Muscle layer of duodenum (tissue), 2 donors: Measurements from ENCODE around the gene LHFPL3.

Experiments
- H3K27ac ChIP-seq: one replicate; pipeline ENCODE4 v1.7.0; 2013; ENCODE audit warnings: mild to moderate bottlenecking, low read length
- H3K27me3 ChIP-seq: one replicate; pipeline ENCODE4 v1.7.0; 2013; ENCODE audit warnings: low read depth, mild to moderate bottlenecking, control low read depth, low read length
- H3K36me3 ChIP-seq, 2 donors: one replicate each; pipeline ENCODE4 v1.7.0; 2013; ENCODE audit warnings: low read length in 2 of 2, control low read depth in 1 of 2, mild to moderate bottlenecking in 1 of 2; ENCODE audit not compliant: insufficient read depth in 2 of 2, control insufficient read depth in 1 of 2
- H3K4me1 ChIP-seq, 2 donors: one replicate each; pipeline ENCODE4 v1.7.0; 2013; ENCODE audit warnings: low read length in 2 of 2, mild to moderate bottlenecking in 2 of 2, control low read depth in 1 of 2, moderate library complexity in 1 of 2; ENCODE audit not compliant: insufficient read depth in 2 of 2, control insufficient read depth in 1 of 2
- H3K4me3 ChIP-seq, 2 donors: one replicate each; pipeline ENCODE4 v1.7.0; 2013; ENCODE audit warnings: low read length in 2 of 2, low read depth in 1 of 2, mild to moderate bottlenecking in 1 of 2
- H3K9me3 ChIP-seq, 2 donors: one replicate each; pipeline ENCODE4 v1.7.0; 2013; ENCODE audit warnings: low read length in 2 of 2, control low read depth in 1 of 2, mild to moderate bottlenecking in 1 of 2; ENCODE audit not compliant: control insufficient read depth in 1 of 2
- donor health status: healthy.

The LHFPL3 gene

DNA sequence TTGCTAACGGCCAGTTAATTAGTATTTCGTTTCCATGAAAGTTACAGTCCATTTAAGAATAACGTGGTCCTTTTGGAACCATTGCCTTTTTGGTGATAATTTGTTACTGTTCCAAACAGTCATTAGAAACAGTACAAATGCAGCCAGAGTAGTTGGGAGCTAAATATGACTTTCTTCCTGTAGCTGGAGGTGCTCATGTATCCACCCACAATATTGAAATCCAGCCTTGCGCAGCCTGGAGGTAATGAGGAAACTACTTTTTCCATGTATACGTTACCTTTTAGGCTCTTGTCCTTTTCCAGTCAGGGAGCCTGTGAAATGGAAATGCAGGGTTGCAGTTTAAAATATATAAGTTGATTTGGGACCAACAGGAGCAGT lies 43.6 kb downstream of the LHFPL3 start:
- no peaks in the 10 kb centered on the region for H3K36me3 ChIP-seq
- H3K4me1 ChIP-seq, result no peaks in the 10 kb centered on the region
- H3K4me3 ChIP-seq, result no peak overlapping the region
- H3K9me3 ChIP-seq, result no peaks in the 10 kb centered on the region
- H3K27ac ChIP-seq, result no peak overlapping the region
- H3K27me3 ChIP-seq, result no peaks in the 10 kb centered on the region

DNA sequence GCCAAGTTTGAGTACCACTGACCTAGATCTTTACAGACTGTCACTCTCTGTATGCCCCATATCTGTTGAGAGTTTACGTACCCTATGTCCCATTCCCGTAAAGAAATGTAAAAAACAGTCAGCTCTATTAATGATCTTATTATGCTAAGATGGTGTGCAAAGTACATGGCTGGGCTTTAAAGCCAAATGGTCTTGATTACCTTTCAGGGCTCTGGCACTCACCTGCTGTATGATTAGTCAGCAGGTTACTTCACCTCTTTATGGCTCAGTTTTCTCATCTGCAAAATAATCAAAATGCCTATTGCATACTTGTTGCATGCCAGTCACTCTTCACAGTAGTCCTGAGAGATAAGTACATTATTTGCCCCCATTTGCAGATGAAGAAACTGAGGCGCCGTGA lies 54.2 kb downstream of the LHFPL3 start:
- H3K36me3 ChIP-seq, result no peaks in the 10 kb centered on the region
- no peaks in the 10 kb centered on the region for H3K27me3 ChIP-seq
- H3K4me3 ChIP-seq, result no peak overlapping the region
- H3K9me3 ChIP-seq, result peaks cover 0 to 6% of the 10 kb centered on the region in 2 donors
- no peak overlapping the region for H3K27ac ChIP-seq
- H3K4me1 ChIP-seq, result no peaks in the 10 kb centered on the region

DNA sequence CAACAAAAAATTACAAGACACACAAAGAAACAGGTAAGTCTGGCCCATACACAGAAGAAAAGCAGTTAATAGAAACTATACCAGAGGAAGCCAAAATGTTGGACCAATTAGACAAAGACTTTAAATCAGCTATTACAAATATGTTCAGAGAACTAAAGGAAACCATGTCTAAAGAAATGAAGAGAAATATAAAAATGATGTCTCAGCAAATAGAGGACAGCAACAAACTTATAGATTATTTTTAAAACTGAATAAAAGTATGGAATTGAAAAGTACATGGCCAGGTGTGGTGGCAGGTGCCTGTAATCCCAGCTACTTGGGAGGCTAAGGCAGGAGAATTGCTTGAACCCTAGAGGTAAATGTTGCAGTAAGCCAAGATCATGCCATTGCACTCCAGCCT lies 58.5 kb downstream of the LHFPL3 start:
- Histone ChIP-seq H3K4me3 (no peak overlapping the region), H3K27ac (no peak overlapping the region), H3K36me3 (no peaks in the 10 kb centered on the region), H3K4me1 (no peaks in the 10 kb centered on the region), H3K27me3 (no peaks in the 10 kb centered on the region), H3K9me3 (peaks cover 0 to 12% of the 10 kb centered on the region in 2 donors)

DNA sequence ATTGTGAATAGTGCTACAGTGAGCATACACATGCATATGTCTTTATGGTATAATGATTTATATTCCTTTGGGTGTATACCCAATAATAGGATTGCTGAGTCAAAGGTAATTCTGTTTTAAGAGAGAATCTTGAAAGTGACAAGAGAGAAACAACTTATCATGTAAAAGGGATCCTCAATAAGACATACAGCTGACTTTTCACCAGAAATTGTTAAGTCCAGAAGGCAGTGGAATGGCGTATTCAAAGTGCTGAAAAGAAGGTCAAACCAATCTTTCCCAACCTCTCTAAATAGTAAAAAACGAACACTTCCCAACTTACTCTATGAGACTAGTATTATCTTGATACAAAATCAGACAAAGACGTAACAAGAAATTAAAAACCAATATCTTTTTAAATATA lies 59.8 kb downstream of the LHFPL3 start:
- no peak overlapping the region for H3K4me3 ChIP-seq
- H3K9me3 ChIP-seq, result peaks cover 0 to 12% of the 10 kb centered on the region in 2 donors
- no peak overlapping the region for H3K27ac ChIP-seq
- H3K36me3 ChIP-seq, result no peaks in the 10 kb centered on the region
- no peaks in the 10 kb centered on the region for H3K27me3 ChIP-seq
- no peaks in the 10 kb centered on the region for H3K4me1 ChIP-seq

DNA sequence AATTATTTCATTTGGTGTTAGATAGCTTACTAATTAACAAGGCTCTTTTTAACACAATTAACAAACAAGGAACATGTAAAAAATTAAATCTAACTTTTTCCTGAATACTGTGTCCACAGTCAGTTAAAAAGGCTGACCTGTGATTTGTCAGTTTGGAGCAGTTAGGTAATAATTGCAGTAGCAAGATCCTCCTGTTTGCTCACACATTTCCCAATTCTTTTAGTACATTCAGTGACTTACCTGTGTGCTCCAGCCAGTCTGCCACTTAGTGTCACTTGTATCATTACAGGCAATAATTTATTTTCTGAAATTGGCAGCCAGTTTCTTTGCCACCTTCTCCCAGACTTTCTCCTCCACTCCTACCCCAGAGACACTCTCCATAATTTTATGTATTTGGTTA lies 66.8 kb downstream of the LHFPL3 start:
- Histone ChIP-seq H3K27ac (no peak overlapping the region), H3K9me3 (no peaks in the 10 kb centered on the region), H3K4me3 (no peak overlapping the region), H3K4me1 (no peaks in the 10 kb centered on the region), H3K36me3 (no peaks in the 10 kb centered on the region), H3K27me3 (no peaks in the 10 kb centered on the region)

DNA sequence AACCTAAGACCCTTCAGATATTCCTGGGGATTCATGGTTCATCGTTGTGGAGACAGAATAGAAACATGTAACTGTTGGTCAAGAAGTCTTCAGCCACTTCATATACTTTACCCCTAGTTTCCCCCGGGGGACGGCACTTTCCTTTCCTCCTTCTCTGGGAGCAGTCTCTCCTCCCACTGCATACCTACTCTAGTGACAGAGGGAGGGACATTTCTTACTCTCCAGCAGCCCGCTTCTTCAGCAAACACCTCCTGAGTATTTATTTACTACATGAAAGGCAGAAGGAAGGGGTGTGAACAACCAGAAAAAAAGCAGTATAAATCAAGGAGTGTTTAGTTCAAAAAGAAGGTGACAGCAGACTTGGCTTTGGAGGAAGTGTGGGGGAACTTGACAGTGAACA lies 69.0 kb downstream of the LHFPL3 start:
- H3K4me1 ChIP-seq, result no peaks in the 10 kb centered on the region
- no peak overlapping the region for H3K4me3 ChIP-seq
- no peaks in the 10 kb centered on the region for H3K27me3 ChIP-seq
- H3K36me3 ChIP-seq, result no peaks in the 10 kb centered on the region
- no peak overlapping the region for H3K27ac ChIP-seq
- no peaks in the 10 kb centered on the region for H3K9me3 ChIP-seq

DNA sequence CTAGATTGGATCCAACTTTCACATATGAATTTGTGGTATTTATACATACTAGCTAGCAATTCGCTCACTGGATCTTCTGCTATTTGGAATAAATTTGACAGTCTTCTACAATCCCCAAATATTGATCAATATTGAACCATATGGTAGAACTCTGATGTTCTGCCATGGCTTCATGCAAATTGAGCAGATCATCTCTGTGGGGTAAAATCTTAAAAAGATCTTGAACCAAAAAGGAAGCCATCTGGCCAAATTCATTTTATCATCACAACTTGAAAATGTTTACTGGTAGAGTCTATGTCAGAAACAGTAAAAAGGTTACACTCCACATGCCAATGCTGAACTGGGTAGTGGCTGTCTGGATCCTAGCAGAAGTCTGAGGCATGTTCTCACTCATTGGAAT lies 80.0 kb downstream of the LHFPL3 start:
- H3K27ac ChIP-seq, result no peak overlapping the region
- no peaks in the 10 kb centered on the region for H3K9me3 ChIP-seq
- H3K27me3 ChIP-seq, result no peaks in the 10 kb centered on the region
- no peaks in the 10 kb centered on the region for H3K36me3 ChIP-seq
- H3K4me3 ChIP-seq, result no peak overlapping the region
- H3K4me1 ChIP-seq, result no peaks in the 10 kb centered on the region

DNA sequence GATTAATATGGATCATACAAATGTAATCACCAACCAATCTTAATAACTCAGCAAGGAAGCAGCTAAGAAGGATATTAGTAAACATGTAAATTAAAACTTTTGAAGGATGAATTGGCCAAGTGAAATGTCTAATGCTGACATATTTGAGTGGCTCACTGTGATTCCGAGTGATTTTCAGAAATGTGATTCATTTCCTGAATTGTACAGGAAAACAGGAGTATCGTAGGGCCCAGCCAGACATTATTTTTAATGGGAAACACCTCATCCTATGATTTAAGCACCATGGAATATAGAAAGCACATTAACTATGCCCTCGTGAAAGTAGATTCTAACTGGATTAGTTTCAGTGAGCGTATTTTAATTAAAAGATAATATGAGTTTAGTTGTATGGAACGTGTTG lies 82.3 kb downstream of the LHFPL3 start:
- no peaks in the 10 kb centered on the region for H3K36me3 ChIP-seq
- no peak overlapping the region for H3K27ac ChIP-seq
- H3K27me3 ChIP-seq, result no peaks in the 10 kb centered on the region

DNA sequence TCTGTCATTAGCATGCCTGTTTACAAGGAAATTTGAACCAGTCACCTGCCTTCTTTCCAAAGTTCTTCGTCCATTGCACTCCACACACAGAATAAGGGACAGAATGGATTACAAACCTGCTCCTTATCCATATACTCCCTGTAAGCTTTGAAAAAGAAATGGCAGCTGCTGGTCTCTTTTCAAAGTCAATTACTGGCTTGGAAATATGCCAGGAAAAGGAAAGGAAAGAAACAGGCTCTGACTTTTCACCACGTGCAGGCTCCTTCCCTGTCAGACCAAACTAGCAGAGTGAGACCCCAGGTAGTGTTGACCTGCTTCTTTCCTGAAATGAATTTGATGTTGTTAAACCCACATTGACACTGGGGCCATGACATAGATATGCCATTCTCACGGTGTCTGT lies 84.5 kb downstream of the LHFPL3 start:
- Histone ChIP-seq H3K36me3 (no peaks in the 10 kb centered on the region), H3K4me3 (no peak overlapping the region), H3K9me3 (no peaks in the 10 kb centered on the region), H3K27ac (no peak overlapping the region), H3K27me3 (no peaks in the 10 kb centered on the region), H3K4me1 (no peaks in the 10 kb centered on the region)

More for the DNA sequence above, 82.3 kb downstream of the LHFPL3 start:
- no peaks in the 10 kb centered on the region for H3K9me3 ChIP-seq
- H3K4me3 ChIP-seq, result no peak overlapping the region
- no peaks in the 10 kb centered on the region for H3K4me1 ChIP-seq

DNA sequence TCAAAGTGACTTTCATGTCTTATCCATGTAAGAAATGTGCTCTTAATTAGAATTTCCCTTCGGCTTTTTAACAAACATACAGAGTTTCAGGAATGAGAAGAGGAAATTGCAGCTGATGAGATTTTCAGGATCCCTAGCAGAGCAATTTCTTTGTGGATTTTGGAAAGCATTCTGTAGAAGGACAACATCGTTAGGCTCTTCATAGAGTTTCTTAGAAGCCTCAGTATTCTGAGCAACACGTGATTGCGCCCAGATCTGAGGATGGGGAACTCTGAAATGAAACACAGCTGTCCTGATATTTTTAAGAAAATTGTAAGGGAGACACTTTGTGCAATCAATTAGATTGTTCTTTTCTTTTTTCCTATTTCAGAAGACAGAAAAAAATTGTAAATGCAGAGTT lies 85.8 kb downstream of the LHFPL3 start:
- H3K27ac ChIP-seq, result no peak overlapping the region
- H3K9me3 ChIP-seq, result no peaks in the 10 kb centered on the region
- no peaks in the 10 kb centered on the region for H3K27me3 ChIP-seq
- no peak overlapping the region for H3K4me3 ChIP-seq
- no peaks in the 10 kb centered on the region for H3K4me1 ChIP-seq
- no peaks in the 10 kb centered on the region for H3K36me3 ChIP-seq

DNA sequence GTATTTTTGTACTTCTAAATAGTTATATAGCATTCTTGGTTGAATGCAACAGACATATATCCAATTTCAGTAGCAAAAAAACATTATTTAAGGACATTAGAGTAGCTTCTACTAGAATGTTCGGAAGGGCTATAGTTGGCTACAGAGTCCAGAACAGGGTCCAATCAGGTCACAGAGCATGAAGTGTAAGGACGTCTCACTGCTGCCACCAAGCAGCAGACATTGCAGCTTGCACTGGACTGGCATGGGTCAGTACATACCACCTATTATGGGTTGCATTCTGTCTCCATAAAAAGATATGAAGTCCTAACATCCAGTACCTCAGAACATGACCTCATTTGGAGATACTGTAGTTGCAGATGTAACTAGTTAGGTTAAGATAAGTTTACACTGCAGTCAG lies 87.3 kb downstream of the LHFPL3 start:
- H3K4me1 ChIP-seq, result no peaks in the 10 kb centered on the region
- no peak overlapping the region for H3K27ac ChIP-seq
- H3K9me3 ChIP-seq, result no peaks in the 10 kb centered on the region
- no peaks in the 10 kb centered on the region for H3K27me3 ChIP-seq
- H3K4me3 ChIP-seq, result no peak overlapping the region
- no peaks in the 10 kb centered on the region for H3K36me3 ChIP-seq

DNA sequence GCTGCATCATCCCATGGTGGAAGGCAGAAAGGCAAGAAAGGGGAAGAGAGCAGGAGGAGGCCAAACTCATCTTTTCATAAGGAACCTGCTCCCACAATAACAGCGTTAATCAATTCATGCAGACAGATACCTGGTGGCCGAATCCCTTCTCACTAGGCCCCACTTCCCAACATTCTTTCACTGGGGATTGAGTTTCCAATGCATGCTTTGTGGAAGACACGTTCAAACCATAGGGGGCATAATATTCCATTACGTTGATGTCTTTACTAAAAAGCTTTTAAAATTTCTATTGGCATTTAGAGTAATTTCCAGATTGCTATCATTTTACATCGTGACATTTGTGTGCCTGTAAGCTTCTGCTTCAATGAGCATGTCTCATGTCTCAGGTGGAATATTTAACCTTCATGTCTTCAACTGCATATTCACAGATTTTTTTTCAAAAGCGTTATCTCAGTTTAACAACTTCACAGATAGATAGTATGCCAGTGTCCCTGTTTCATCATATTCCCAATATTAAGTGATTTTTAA lies 88.5 kb downstream of the LHFPL3 start:
- no peak overlapping the region for H3K4me3 ChIP-seq
- no peak overlapping the region for H3K27ac ChIP-seq
- no peaks in the 10 kb centered on the region for H3K4me1 ChIP-seq
- H3K36me3 ChIP-seq, result no peaks in the 10 kb centered on the region
- H3K9me3 ChIP-seq, result no peaks in the 10 kb centered on the region
- no peaks in the 10 kb centered on the region for H3K27me3 ChIP-seq
